Ovary (tissue), 3 donors: Measurements from ENCODE around the gene TCERG1L.

ENCODE experiments used
- EP300 ChIP-seq: sonication (generic); formaldehyde crosslinking; IDR thresholded peaks from one replicate; pipeline ENCODE4 v1.6.1; 2017; ENCODE audit warnings: antibody characterized with exemption
- POLR2A ChIP-seq: fragments of 450-650 bp; IDR thresholded peaks from one replicate; pipeline ENCODE4 v1.6.1; 2017; ENCODE audit warnings: antibody characterized with exemption, mild to moderate bottlenecking, moderate library complexity
- TF ChIP-seq, protein P1 (sequence below), 3 donors: fragments of 450-650 bp in 2 of 3; fragments of 200-600 bp in 1 of 3; IDR thresholded peaks; one replicate each; pipeline versions ENCODE4 v1.5.1 to v1.8.0; 2016 to 2022; ENCODE audit warnings: antibody characterized with exemption in 3 of 3, mild to moderate bottlenecking in 1 of 3
- donor health status: DM: no; HTN: no; CAD: no.

DNA sequence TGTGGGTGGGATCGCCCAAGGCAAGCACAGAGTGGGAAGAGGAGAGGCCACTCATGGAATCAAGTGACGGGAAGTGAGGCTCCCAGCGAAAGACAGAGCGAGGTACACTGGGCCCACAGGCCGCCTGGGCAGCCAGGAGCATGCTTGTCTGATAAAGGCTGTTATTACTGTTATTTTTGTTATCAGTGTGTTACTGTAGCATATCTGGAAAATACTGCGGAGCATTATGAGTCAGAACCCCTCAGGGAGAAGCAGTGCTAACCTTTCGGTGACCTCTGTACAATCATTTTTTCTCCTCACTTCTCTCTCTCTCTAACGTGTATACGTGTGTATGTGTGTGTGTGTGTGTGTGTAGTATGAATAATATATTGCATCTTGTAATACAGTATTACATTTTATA lies 3.8 kb upstream of the TCERG1L start:
- TF ChIP-seq POLR2A = no peak
- TF ChIP-seq, protein P1, sequence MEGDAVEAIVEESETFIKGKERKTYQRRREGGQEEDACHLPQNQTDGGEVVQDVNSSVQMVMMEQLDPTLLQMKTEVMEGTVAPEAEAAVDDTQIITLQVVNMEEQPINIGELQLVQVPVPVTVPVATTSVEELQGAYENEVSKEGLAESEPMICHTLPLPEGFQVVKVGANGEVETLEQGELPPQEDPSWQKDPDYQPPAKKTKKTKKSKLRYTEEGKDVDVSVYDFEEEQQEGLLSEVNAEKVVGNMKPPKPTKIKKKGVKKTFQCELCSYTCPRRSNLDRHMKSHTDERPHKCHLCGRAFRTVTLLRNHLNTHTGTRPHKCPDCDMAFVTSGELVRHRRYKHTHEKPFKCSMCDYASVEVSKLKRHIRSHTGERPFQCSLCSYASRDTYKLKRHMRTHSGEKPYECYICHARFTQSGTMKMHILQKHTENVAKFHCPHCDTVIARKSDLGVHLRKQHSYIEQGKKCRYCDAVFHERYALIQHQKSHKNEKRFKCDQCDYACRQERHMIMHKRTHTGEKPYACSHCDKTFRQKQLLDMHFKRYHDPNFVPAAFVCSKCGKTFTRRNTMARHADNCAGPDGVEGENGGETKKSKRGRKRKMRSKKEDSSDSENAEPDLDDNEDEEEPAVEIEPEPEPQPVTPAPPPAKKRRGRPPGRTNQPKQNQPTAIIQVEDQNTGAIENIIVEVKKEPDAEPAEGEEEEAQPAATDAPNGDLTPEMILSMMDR (IDR thresholded peaks at IDR 0.05) = no peak
- no peak for TF ChIP-seq EP300
